Mesendoderm (in vitro differentiated cells): ENCODE measurements around the gene GDPGP1.
A peak's percentile ranks its signal among the peaks of the same experiment; 100 is the strongest.

Source experiments
- DNase-seq: peaks from one replicate; pipeline ENCODE4 v3.0.0; 2013
- H2AK5ac ChIP-seq: 2 replicates; pipeline ENCODE4 v1.6.1; 2013; ENCODE audit warnings: low read length, inconsistent platforms
- H2BK120ac ChIP-seq: 2 replicates; pipeline ENCODE4 v1.6.1; 2013; ENCODE audit warnings: low read depth, mild to moderate bottlenecking, low read length, moderate library complexity, mixed read lengths
- H2BK15ac ChIP-seq: replicated peaks from 2 replicates; pipeline ENCODE4 v1.6.1; 2013; ENCODE audit warnings: low read depth, mild to moderate bottlenecking, moderate library complexity
- H2BK5ac ChIP-seq: 2 replicates; pipeline ENCODE4 v1.6.1; 2013; ENCODE audit warnings: low read length, inconsistent platforms
- H3K18ac ChIP-seq: 2 replicates; pipeline ENCODE4 v1.6.1; 2013; ENCODE audit warnings: mild to moderate bottlenecking, low read length, mixed read lengths
- H3K23ac ChIP-seq: one replicate; pipeline ENCODE4 v1.6.1; 2013; ENCODE audit warnings: low read length
- H3K27ac ChIP-seq: 2 replicates; pipeline ENCODE4 v1.5.1; 2013; ENCODE audit warnings: low read depth, mild to moderate bottlenecking, inconsistent platforms, low read length, moderate library complexity
- H3K27me3 ChIP-seq: 2 replicates; pipeline ENCODE4 v1.6.1; 2013; ENCODE audit warnings: low read length, control low read depth, mild to moderate bottlenecking, inconsistent platforms; ENCODE audit not compliant: insufficient read depth, poor library complexity
- H3K36me3 ChIP-seq: 2 replicates; pipeline ENCODE4 v1.6.1; 2013; ENCODE audit warnings: low read length, inconsistent platforms; ENCODE audit not compliant: control insufficient read depth, insufficient read depth
- H3K4ac ChIP-seq: one replicate; pipeline ENCODE4 v1.6.1; 2013; ENCODE audit warnings: low read depth, mild to moderate bottlenecking, low read length, moderate library complexity
- H3K4me1 ChIP-seq: 2 replicates; pipeline ENCODE4 v1.6.1; 2013; ENCODE audit warnings: low read depth, low read length, inconsistent platforms; ENCODE audit not compliant: control insufficient read depth
- H3K4me2 ChIP-seq: 2 replicates; pipeline ENCODE4 v1.6.1; 2013; ENCODE audit warnings: low read length
- H3K4me3 ChIP-seq: 2 replicates; pipeline ENCODE4 v1.5.1; 2013; ENCODE audit warnings: mild to moderate bottlenecking, low read length
- H3K56ac ChIP-seq: one replicate; pipeline ENCODE4 v1.6.1; 2013; ENCODE audit warnings: low read length
- H3K79me1 ChIP-seq: 2 replicates; pipeline ENCODE4 v1.6.1; 2013; ENCODE audit warnings: low read length, inconsistent platforms
- H3K79me2 ChIP-seq: 2 replicates; pipeline ENCODE4 v1.6.1; 2013; ENCODE audit warnings: mild to moderate bottlenecking, low read length; ENCODE audit not compliant: control insufficient read depth, insufficient read depth
- H3K9ac ChIP-seq: 2 replicates; pipeline ENCODE4 v1.6.1; 2013; ENCODE audit warnings: low read length, inconsistent platforms
- H4K5ac ChIP-seq: one replicate; pipeline ENCODE4 v1.6.1; 2013; ENCODE audit warnings: low read length
- H4K8ac ChIP-seq: one replicate; pipeline ENCODE4 v1.6.1; 2013; ENCODE audit warnings: low read depth, mild to moderate bottlenecking, control low read depth, low read length, moderate library complexity
- WGBS: extraction: QIAGEN DNeasy Blood & Tissue Kit; methylation state at CpG from one replicate; pipeline ENCODE4 v1.1.7; 2013; ENCODE audit warnings: low lambda C conversion rate, missing lambda C conversion rate; ENCODE audit not compliant: insufficient coverage; ENCODE audit errors: extremely low coverage; 5-methylcytosine and 5-hydroxymethylcytosine counted together

The GDPGP1 gene

GRCh38 chr15:90188914-90189748 lies 44.9 kb upstream of the GDPGP1 start:
- no peak overlapping the region for H3K23ac ChIP-seq
- no peak overlapping the region for H4K5ac ChIP-seq
- WGBS: 100% methylated on average over 1 of the region's 8 CpGs
- no peak overlapping the region for H2BK120ac ChIP-seq
- H4K8ac ChIP-seq: no peak overlapping the region
- no peaks in the 10 kb centered on the region for H3K27me3 ChIP-seq
- no peak overlapping the region for H3K4me2 ChIP-seq
- H3K4me1 ChIP-seq: no peaks in the 10 kb centered on the region
- no peaks in the 10 kb centered on the region for H3K36me3 ChIP-seq
- H3K27ac ChIP-seq: no peak overlapping the region
- H3K56ac ChIP-seq: no peak overlapping the region
- no peak overlapping the region for H2AK5ac ChIP-seq
- no peak for DNase-seq
- H2BK15ac ChIP-seq: no peak overlapping the region
- H3K4me3 ChIP-seq: no peak overlapping the region
- no peak overlapping the region for H3K9ac ChIP-seq
- no peaks in the 10 kb centered on the region for H3K79me2 ChIP-seq
- H3K79me1 ChIP-seq: no peaks in the 10 kb centered on the region
- H3K18ac ChIP-seq: no peak overlapping the region
- H3K4ac ChIP-seq: no peak overlapping the region
- no peak overlapping the region for H2BK5ac ChIP-seq

- H4K5ac ChIP-seq: no peak overlapping the region
- no peak for DNase-seq
- no peaks in the 10 kb centered on the region for H3K79me1 ChIP-seq
- no CpG with 5 or more reads among the region's 10 CpGs for WGBS
- H3K79me2 ChIP-seq: no peaks in the 10 kb centered on the region
- no peaks in the 10 kb centered on the region for H3K4me1 ChIP-seq
- no peak overlapping the region for H2BK5ac ChIP-seq
- no peak overlapping the region for H3K4ac ChIP-seq
- no peak overlapping the region for H2AK5ac ChIP-seq
- H3K36me3 ChIP-seq: no peaks in the 10 kb centered on the region
- H3K56ac ChIP-seq: no peak overlapping the region
- no peak overlapping the region for H4K8ac ChIP-seq
- no peak overlapping the region for H3K4me2 ChIP-seq
- no peak overlapping the region for H2BK120ac ChIP-seq
- H3K27ac ChIP-seq: no peak overlapping the region
- H3K18ac ChIP-seq: no peak overlapping the region
- H2BK15ac ChIP-seq: no peak overlapping the region
- no peaks in the 10 kb centered on the region for H3K27me3 ChIP-seq
- no peak overlapping the region for H3K23ac ChIP-seq
- H3K4me3 ChIP-seq: no peak overlapping the region
- H3K9ac ChIP-seq: no peak overlapping the region
These were observed 44.1 kb upstream of the GDPGP1 start for GRCh38 chr15:90189781-90190467.

- Histone ChIP-seq H4K8ac (no peak overlapping the region), H4K5ac (no peak overlapping the region), H2AK5ac (no peak overlapping the region), H3K36me3 (no peaks in the 10 kb centered on the region), H2BK15ac (no peak overlapping the region), H3K4me2 (no peak overlapping the region), H3K79me1 (no peaks in the 10 kb centered on the region), H3K9ac (no peak overlapping the region), H3K18ac (no peak overlapping the region), H3K27ac (no peak overlapping the region), H3K27me3 (no peaks in the 10 kb centered on the region), H3K4ac (no peak overlapping the region), H3K23ac (no peak overlapping the region), H3K79me2 (no peaks in the 10 kb centered on the region), H3K4me3 (no peak overlapping the region), H2BK120ac (no peak overlapping the region), H3K4me1 (no peaks in the 10 kb centered on the region), H3K56ac (peak overlapping the region; percentile 25), H2BK5ac (no peak overlapping the region)
- WGBS: no CpG with 5 or more reads among the region's 10 CpGs
- no peak for DNase-seq
These were observed 43.2 kb upstream of the GDPGP1 start for GRCh38 chr15:90190606-90191343.

- no peaks in the 10 kb centered on the region for H3K36me3 ChIP-seq
- H3K27ac ChIP-seq: no peak overlapping the region
- WGBS: no CpG with 5 or more reads among the region's 3 CpGs
- H4K5ac ChIP-seq: no peak overlapping the region
- no peak overlapping the region for H3K4ac ChIP-seq
- H3K18ac ChIP-seq: no peak overlapping the region
- H3K4me3 ChIP-seq: no peak overlapping the region
- DNase-seq: no peak
- H4K8ac ChIP-seq: no peak overlapping the region
- no peak overlapping the region for H3K4me2 ChIP-seq
- H3K4me1 ChIP-seq: no peaks in the 10 kb centered on the region
- no peaks in the 10 kb centered on the region for H3K79me2 ChIP-seq
- no peak overlapping the region for H2AK5ac ChIP-seq
- no peaks in the 10 kb centered on the region for H3K79me1 ChIP-seq
- no peak overlapping the region for H3K23ac ChIP-seq
- H2BK120ac ChIP-seq: no peak overlapping the region
- no peak overlapping the region for H2BK15ac ChIP-seq
- no peak overlapping the region for H3K56ac ChIP-seq
- no peak overlapping the region for H2BK5ac ChIP-seq
- no peaks in the 10 kb centered on the region for H3K27me3 ChIP-seq
- H3K9ac ChIP-seq: no peak overlapping the region
These were observed 42.7 kb upstream of the GDPGP1 start for GRCh38 chr15:90191344-90191687.

GRCh38 chr15:90191794-90192509 lies 42.1 kb upstream of the GDPGP1 start:
- no peak for DNase-seq
- WGBS: no CpG with 5 or more reads among the region's 7 CpGs

More at GRCh38 chr15:90191794-90192509, 42.1 kb upstream of the GDPGP1 start:
- no peak overlapping the region for H3K27ac ChIP-seq
- no peak overlapping the region for H2AK5ac ChIP-seq
- H3K56ac ChIP-seq: no peak overlapping the region
- no peaks in the 10 kb centered on the region for H3K4me1 ChIP-seq
- no peak overlapping the region for H3K18ac ChIP-seq
- H3K79me2 ChIP-seq: no peaks in the 10 kb centered on the region
- no peak overlapping the region for H3K23ac ChIP-seq
- H3K36me3 ChIP-seq: no peaks in the 10 kb centered on the region
- no peak overlapping the region for H2BK15ac ChIP-seq
- H3K9ac ChIP-seq: no peak overlapping the region
- no peak overlapping the region for H3K4me2 ChIP-seq
- no peak overlapping the region for H4K5ac ChIP-seq
- H3K79me1 ChIP-seq: no peaks in the 10 kb centered on the region
- no peak overlapping the region for H4K8ac ChIP-seq
- H2BK120ac ChIP-seq: no peak overlapping the region
- no peak overlapping the region for H3K4me3 ChIP-seq
- no peak overlapping the region for H2BK5ac ChIP-seq
- H3K4ac ChIP-seq: no peak overlapping the region
- no peaks in the 10 kb centered on the region for H3K27me3 ChIP-seq
